ENCODE measurements around the gene STARD8. TPM values are rescaled to one million over a fixed set of nuclear protein-coding genes. Genes with fewer than 3 reads are reported as not detected.

Gene STARD8
- total RNA-seq, 8 experiments from 2014 or later = 0.24 to 5.0 (median 0.48) TPM

- Histone ChIP-seq H3K4me1 (replicated peaks in 1 of 2) (no peaks in the 10 kb centered on the region), H3K27ac (no peak overlapping the region), H3K4me3 (no peak overlapping the region)
- in situ Hi-C loops (cut with MboI; ENCODE audit: low pct_unique_long_range_greater_than_20kb in 2 of 9, low sequenced_read_pairs in 9 of 9, unreplicated experiment in 9 of 9) = loop anchor here in 3 of 9 experiments (25.0 kb wide), 1 partner anchor 207 kb away; no protein-coding TSS in a partner anchor
- WGBS, 10 experiments = 37 to 100% (median 62%) methylated on average over 1 to 6 of the region's 14 CpGs; no CpG with 5 or more reads in 7 of the 10 experiments
- ATAC-seq (replicated peaks in 6 of 8) = no peak
These were observed 71.9 kb downstream of the STARD8 start for GRCh38 chrX:68719181-68719903.

GRCh38 chrX:68719904-68720614 lies 72.6 kb downstream of the STARD8 start:
- H3K27ac ChIP-seq = no peak overlapping the region
- peak in 1 of 8 experiments; percentile 62 for ATAC-seq (replicated peaks in 6 of 8)
- H3K4me1 ChIP-seq (replicated peaks in 1 of 2) = no peaks in the 10 kb centered on the region
- in situ Hi-C loops (cut with MboI; ENCODE audit: low pct_unique_long_range_greater_than_20kb in 2 of 9, low sequenced_read_pairs in 9 of 9, unreplicated experiment in 9 of 9) = loop anchor here in 3 of 9 experiments (25.0 kb wide), 1 partner anchor 208 kb away; no protein-coding TSS in a partner anchor
- H3K4me3 ChIP-seq = no peak overlapping the region
- WGBS, 10 experiments = 37 to 100% (median 69%) methylated on average over 1 to 4 of the region's 11 CpGs; no CpG with 5 or more reads in 6 of the 10 experiments

- in situ Hi-C loops (cut with MboI; ENCODE audit: low pct_unique_long_range_greater_than_20kb in 2 of 9, low sequenced_read_pairs in 9 of 9, unreplicated experiment in 9 of 9) = loop anchor here in 3 of 9 experiments (25.0 kb wide), 1 partner anchor 209 kb away; no protein-coding TSS in a partner anchor
- no peaks in the 10 kb centered on the region for H3K4me1 ChIP-seq (replicated peaks in 1 of 2)
- H3K27ac ChIP-seq = no peak overlapping the region
- no peak for ATAC-seq (replicated peaks in 6 of 8)
- 60 to 97% (median 80%) methylated on average over 1 to 6 of the region's 9 CpGs; no CpG with 5 or more reads in 7 of the 10 experiments for WGBS, 10 experiments
- H3K4me3 ChIP-seq = no peak overlapping the region
These were observed 73.4 kb downstream of the STARD8 start for GRCh38 chrX:68720851-68721250.

- in situ Hi-C loops (cut with MboI; ENCODE audit: low pct_unique_long_range_greater_than_20kb in 2 of 9, low sequenced_read_pairs in 9 of 9, unreplicated experiment in 9 of 9) = loop anchor here in 3 of 9 experiments (25.0 kb wide), 1 partner anchor 209 kb away; no protein-coding TSS in a partner anchor
- Histone ChIP-seq H3K4me3 (no peak overlapping the region), H3K4me1 (replicated peaks in 1 of 2) (no peaks in the 10 kb centered on the region), H3K27ac (no peak overlapping the region)
- whole genome bisulfite sequencing, 10 experiments = 87% methylated on average over 3 of the region's 7 CpGs; no CpG with 5 or more reads in 9 of the 10 experiments
- ATAC-seq (replicated peaks in 6 of 8) = no peak
These were observed 74.1 kb downstream of the STARD8 start for GRCh38 chrX:68721546-68721945.

GRCh38 chrX:68721991-68722860 lies 74.8 kb downstream of the STARD8 start:
- no peak overlapping the region for H3K27ac ChIP-seq
- in situ Hi-C loops (cut with MboI; ENCODE audit: low pct_unique_long_range_greater_than_20kb in 2 of 9, low sequenced_read_pairs in 9 of 9, unreplicated experiment in 9 of 9) = loop anchor here in 3 of 9 experiments (25.0 kb wide), 1 partner anchor 210 kb away; no protein-coding TSS in a partner anchor
- no peaks in the 10 kb centered on the region for H3K4me1 ChIP-seq (replicated peaks in 1 of 2)
- H3K4me3 ChIP-seq = no peak overlapping the region
- ATAC-seq (replicated peaks in 6 of 8) = no peak
- 0 to 76% (median 75%) methylated on average over 1 to 2 of the region's 16 CpGs; no CpG with 5 or more reads in 7 of the 10 experiments for WGBS, 10 experiments

- 80% methylated on average over 1 of the region's 24 CpGs; no CpG with 5 or more reads in 9 of the 10 experiments for WGBS, 10 experiments
These were observed 76.2 kb downstream of the STARD8 start for GRCh38 chrX:68723491-68724155.

GRCh38 chrX:68724531-68725020 lies 77.1 kb downstream of the STARD8 start:
- no peak overlapping the region for H3K27ac ChIP-seq
- H3K4me3 ChIP-seq = no peak overlapping the region
- 60 to 100% (median 65%) methylated on average over 1 to 7 of the region's 10 CpGs; no CpG with 5 or more reads in 7 of the 10 experiments for WGBS, 10 experiments
- no peaks in the 10 kb centered on the region for H3K4me1 ChIP-seq (replicated peaks in 1 of 2)
- ATAC-seq (replicated peaks in 6 of 8) = no peak
- in situ Hi-C loops (cut with MboI; ENCODE audit: low pct_unique_long_range_greater_than_20kb in 2 of 9, low sequenced_read_pairs in 9 of 9, unreplicated experiment in 9 of 9) = loop anchor here in 3 of 9 experiments (25.0 kb wide), 1 partner anchor 212 kb away; no protein-coding TSS in a partner anchor

More at GRCh38 chrX:68723491-68724155, 76.2 kb downstream of the STARD8 start:
- no peak overlapping the region for H3K27ac ChIP-seq
- no peak for ATAC-seq (replicated peaks in 6 of 8)
- no peak overlapping the region for H3K4me3 ChIP-seq
- in situ Hi-C loops (cut with MboI; ENCODE audit: low pct_unique_long_range_greater_than_20kb in 2 of 9, low sequenced_read_pairs in 9 of 9, unreplicated experiment in 9 of 9) = loop anchor here in 3 of 9 experiments (25.0 kb wide), 1 partner anchor 211 kb away; no protein-coding TSS in a partner anchor
- H3K4me1 ChIP-seq (replicated peaks in 1 of 2) = no peaks in the 10 kb centered on the region

- Histone ChIP-seq H3K4me1 (replicated peaks in 1 of 2) (no peaks in the 10 kb centered on the region), H3K4me3 (no peak overlapping the region), H3K27ac (no peak overlapping the region)
- WGBS, 10 experiments = 20% methylated on average over 1 of the region's 4 CpGs; no CpG with 5 or more reads in 9 of the 10 experiments
- ATAC-seq (replicated peaks in 6 of 8) = peak in 2 of 8 experiments; percentile 71 to 73
- in situ Hi-C loops (cut with MboI; ENCODE audit: low pct_unique_long_range_greater_than_20kb in 2 of 9, low sequenced_read_pairs in 9 of 9, unreplicated experiment in 9 of 9) = no loop called here
These were observed 78.4 kb downstream of the STARD8 start for GRCh38 chrX:68725756-68726365.

GRCh38 chrX:68726366-68726765 lies 78.9 kb downstream of the STARD8 start:
- Histone ChIP-seq H3K4me3 (no peak overlapping the region), H3K27ac (no peak overlapping the region), H3K4me1 (replicated peaks in 1 of 2) (no peaks in the 10 kb centered on the region)
- 67 to 70% methylated on average over 2 to 4 of the region's 7 CpGs; no CpG with 5 or more reads in 8 of the 10 experiments for WGBS, 10 experiments
- in situ Hi-C loops (cut with MboI; ENCODE audit: low pct_unique_long_range_greater_than_20kb in 2 of 9, low sequenced_read_pairs in 9 of 9, unreplicated experiment in 9 of 9) = no loop called here
- ATAC-seq (replicated peaks in 6 of 8) = no peak

- WGBS, 10 experiments = 75 to 80% methylated on average over 1 of the region's 4 CpGs; no CpG with 5 or more reads in 8 of the 10 experiments
- ATAC-seq (replicated peaks in 6 of 8) = no peak
- in situ Hi-C loops (cut with MboI; ENCODE audit: low pct_unique_long_range_greater_than_20kb in 2 of 9, low sequenced_read_pairs in 9 of 9, unreplicated experiment in 9 of 9) = no loop called here
- no peaks in the 10 kb centered on the region for H3K4me1 ChIP-seq (replicated peaks in 1 of 2)
- no peak overlapping the region for H3K4me3 ChIP-seq
- no peak overlapping the region for H3K27ac ChIP-seq
These were observed 80.2 kb downstream of the STARD8 start for GRCh38 chrX:68727696-68728095.

GRCh38 chrX:68728186-68728585 lies 80.7 kb downstream of the STARD8 start:
- ATAC-seq (replicated peaks in 6 of 8) = no peak
- Histone ChIP-seq H3K4me3 (no peak overlapping the region), H3K4me1 (replicated peaks in 1 of 2) (no peaks in the 10 kb centered on the region), H3K27ac (no peak overlapping the region)
- in situ Hi-C loops (cut with MboI; ENCODE audit: low pct_unique_long_range_greater_than_20kb in 2 of 9, low sequenced_read_pairs in 9 of 9, unreplicated experiment in 9 of 9) = no loop called here
- 0% methylated on average over 2 of the region's 5 CpGs; no CpG with 5 or more reads in 9 of the 10 experiments for WGBS, 10 experiments

Data from motor neuron (in vitro differentiated cells).